Central memory CD8-positive, alpha-beta T cell (primary cell): ENCODE data around the gene MXD1.

ENCODE experiments used
- ATAC-seq: fragments of 150-1000 bp; cut with Tn5 transposase; replicated peaks from 2 replicates; pipeline ENCODE4 v1.10.0; 2022; ENCODE audit warnings: mild to moderate bottlenecking, moderate FRiP score, moderate number of reproducible peaks; ENCODE audit not compliant: poor library complexity, severe bottlenecking; ENCODE audit errors: extremely low read depth
- DNase-seq, 2 donors: peaks; one replicate each; pipeline ENCODE4 v3.0.0; 2021; ENCODE audit warnings: low spot score in 2 of 2
- H3K27ac Mint-ChIP-seq: one replicate; pipeline ENCODE4 v1.8.0; 2022; ENCODE audit warnings: low read depth, mild to moderate bottlenecking, moderate library complexity, mixed read lengths
- H3K27me3 Mint-ChIP-seq: one replicate; pipeline ENCODE4 v1.8.0; 2022; ENCODE audit warnings: mixed read lengths
- H3K36me3 Mint-ChIP-seq: one replicate; pipeline ENCODE4 v1.8.0; 2022; ENCODE audit warnings: mild to moderate bottlenecking, moderate library complexity, mixed read lengths; ENCODE audit not compliant: insufficient read depth
- H3K4me1 Mint-ChIP-seq: one replicate; pipeline ENCODE4 v1.8.0; 2022; ENCODE audit warnings: mixed read lengths
- H3K4me3 Mint-ChIP-seq: one replicate; pipeline ENCODE4 v1.8.0; 2022; ENCODE audit warnings: mild to moderate bottlenecking, moderate library complexity, mixed read lengths
- H3K9me3 Mint-ChIP-seq: one replicate; pipeline ENCODE4 v1.8.0; 2022; ENCODE audit warnings: mixed read lengths

Gene MXD1

GRCh38 chr2:69961496-69961895 lies 46.6 kb downstream of the MXD1 start, which contains the start of gene ASPRV1:
ASPRV1 (minus strand) TSS chr2:69961631; CDS start chr2:69961436, 195 bp downstream.
- Mint-ChIP-seq H3K27me3 (no peaks in the 10 kb centered on the region), H3K27ac (no peak within 1 kb of the TSS), H3K4me3 (no peak within 1 kb of the TSS), H3K9me3 (no peaks in the 10 kb centered on the region), H3K4me1 (peaks cover 7% of the 10 kb centered on the region), H3K36me3 (no peaks in the 10 kb centered on the region)
- no peak for DNase-seq
- ATAC-seq, result no peak

GRCh38 chr2:69962986-69963730 lies 48.2 kb downstream of the MXD1 start:
- Mint-ChIP-seq H3K4me3 (no peak overlapping the region), H3K27me3 (no peaks in the 10 kb centered on the region), H3K27ac (no peak overlapping the region), H3K4me1 (peaks cover 1% of the 10 kb centered on the region), H3K36me3 (no peaks in the 10 kb centered on the region), H3K9me3 (no peaks in the 10 kb centered on the region)
- no peak for ATAC-seq
- no peak for DNase-seq

- Mint-ChIP-seq H3K27me3 (no peaks in the 10 kb centered on the region), H3K27ac (no peak overlapping the region), H3K4me1 (no peaks in the 10 kb centered on the region), H3K4me3 (no peak overlapping the region), H3K36me3 (no peaks in the 10 kb centered on the region), H3K9me3 (no peaks in the 10 kb centered on the region)
- DNase-seq (no peak), ATAC-seq (no peak)
Measured at GRCh38 chr2:69964353-69964841, 49.5 kb downstream of the MXD1 start.

GRCh38 chr2:69965756-69966445 lies 51.0 kb downstream of the MXD1 start:
- no peak overlapping the region for H3K27ac Mint-ChIP-seq
- H3K36me3 Mint-ChIP-seq, result no peaks in the 10 kb centered on the region
- DNase-seq (no peak), ATAC-seq (no peak)
- no peak overlapping the region for H3K4me3 Mint-ChIP-seq
- no peaks in the 10 kb centered on the region for H3K27me3 Mint-ChIP-seq
- no peaks in the 10 kb centered on the region for H3K9me3 Mint-ChIP-seq
- no peaks in the 10 kb centered on the region for H3K4me1 Mint-ChIP-seq

GRCh38 chr2:69966496-69966895 lies 51.6 kb downstream of the MXD1 start:
- no peak for ATAC-seq
- H3K36me3 Mint-ChIP-seq, result no peaks in the 10 kb centered on the region

GRCh38 chr2:69968609-69969008 lies 53.7 kb downstream of the MXD1 start:
- Mint-ChIP-seq H3K27ac (no peak overlapping the region), H3K4me1 (no peaks in the 10 kb centered on the region), H3K4me3 (no peak overlapping the region), H3K9me3 (no peaks in the 10 kb centered on the region), H3K27me3 (no peaks in the 10 kb centered on the region), H3K36me3 (no peaks in the 10 kb centered on the region)
- ATAC-seq (no peak), DNase-seq (no peak)

More at GRCh38 chr2:69966496-69966895, 51.6 kb downstream of the MXD1 start:
- Mint-ChIP-seq H3K27me3 (no peaks in the 10 kb centered on the region), H3K27ac (no peak overlapping the region), H3K9me3 (no peaks in the 10 kb centered on the region), H3K4me1 (no peaks in the 10 kb centered on the region), H3K4me3 (no peak overlapping the region)
- DNase-seq, result no peak

GRCh38 chr2:69969126-69969983 lies 54.4 kb downstream of the MXD1 start:
- peaks cover 2% of the 10 kb centered on the region for H3K36me3 Mint-ChIP-seq
- no peaks in the 10 kb centered on the region for H3K4me1 Mint-ChIP-seq
- no peak overlapping the region for H3K27ac Mint-ChIP-seq
- no peaks in the 10 kb centered on the region for H3K9me3 Mint-ChIP-seq
- no peak overlapping the region for H3K4me3 Mint-ChIP-seq
- ATAC-seq (no peak), DNase-seq (no peak)
- H3K27me3 Mint-ChIP-seq, result no peaks in the 10 kb centered on the region

GRCh38 chr2:69969991-69970390 lies 55.1 kb downstream of the MXD1 start:
- DNase-seq, result no peak
- H3K4me1 Mint-ChIP-seq, result no peaks in the 10 kb centered on the region
- no peaks in the 10 kb centered on the region for H3K9me3 Mint-ChIP-seq
- ATAC-seq, result no peak
- no peaks in the 10 kb centered on the region for H3K27me3 Mint-ChIP-seq
- no peak overlapping the region for H3K27ac Mint-ChIP-seq
- H3K36me3 Mint-ChIP-seq, result peaks cover 2% of the 10 kb centered on the region
- no peak overlapping the region for H3K4me3 Mint-ChIP-seq

GRCh38 chr2:69972822-69973221 lies 57.9 kb downstream of the MXD1 start:
- DNase-seq, result no peak
- no peak overlapping the region for H3K4me3 Mint-ChIP-seq
- ATAC-seq, result no peak
- peaks cover 2% of the 10 kb centered on the region for H3K36me3 Mint-ChIP-seq
- H3K9me3 Mint-ChIP-seq, result no peaks in the 10 kb centered on the region
- peaks cover 6% of the 10 kb centered on the region for H3K4me1 Mint-ChIP-seq
- H3K27ac Mint-ChIP-seq, result peak overlapping the region; percentile 80
- H3K27me3 Mint-ChIP-seq, result no peaks in the 10 kb centered on the region

GRCh38 chr2:69973335-69973735 lies 58.4 kb downstream of the MXD1 start:
- H3K4me1 Mint-ChIP-seq, result peaks cover 6% of the 10 kb centered on the region
- no peaks in the 10 kb centered on the region for H3K27me3 Mint-ChIP-seq
- no peak overlapping the region for H3K27ac Mint-ChIP-seq
- ATAC-seq (no peak), DNase-seq (no peak)
- H3K9me3 Mint-ChIP-seq, result no peaks in the 10 kb centered on the region
- H3K4me3 Mint-ChIP-seq, result no peak overlapping the region
- peaks cover 2% of the 10 kb centered on the region for H3K36me3 Mint-ChIP-seq

- ATAC-seq, result no peak
- Mint-ChIP-seq H3K9me3 (no peaks in the 10 kb centered on the region), H3K36me3 (peaks cover 2% of the 10 kb centered on the region), H3K4me3 (no peak overlapping the region), H3K4me1 (peaks cover 6% of the 10 kb centered on the region), H3K27me3 (no peaks in the 10 kb centered on the region), H3K27ac (no peak overlapping the region)
- DNase-seq, result no peak
Measured at GRCh38 chr2:69975136-69975852, 60.4 kb downstream of the MXD1 start.

GRCh38 chr2:69975853-69976462 lies 61.0 kb downstream of the MXD1 start:
- no peaks in the 10 kb centered on the region for H3K27me3 Mint-ChIP-seq
- no peak overlapping the region for H3K27ac Mint-ChIP-seq
- ATAC-seq (peak; percentile 28), DNase-seq (no peak)
- peaks cover 6% of the 10 kb centered on the region for H3K4me1 Mint-ChIP-seq
- no peaks in the 10 kb centered on the region for H3K9me3 Mint-ChIP-seq
- H3K36me3 Mint-ChIP-seq, result peaks cover 2% of the 10 kb centered on the region
- H3K4me3 Mint-ChIP-seq, result no peak overlapping the region
